A549 (cell line): ENCODE results near the gene MAGI1. TPM values are rescaled to one million over a fixed set of nuclear protein-coding genes. Genes with fewer than 3 reads are reported as not detected.

Experiments
- ATAC-seq, 2 experiments: fragments of 200-7000 bp in 1 of 2; fragments of >200 bp in 1 of 2; cut with Nextera tagmentation in 1 of 2; cut with Tn5 transposase in 1 of 2; 3 replicates each; pipeline versions ENCODE4 v1.8.0 to v1.9.1; 2018 to 2020; ENCODE audit warnings: mild to moderate bottlenecking in 1 of 2, moderate library complexity in 1 of 2
- CTCF ChIA-PET: fragments of 300-600 bp; sonication (Branson Sonifier 250); formaldehyde crosslinking; extraction: SDS; loops from one replicate; lab custom pipeline; 2021; ENCODE audit warnings: antibody characterized with exemption, inconsistent platforms; lab: Yijun Ruan, JAX
- POLR2A ChIA-PET: fragments of 350-600 bp; formaldehyde crosslinking; extraction: SDS; loops from one replicate; lab custom pipeline; 2021; ENCODE audit warnings: antibody characterized with exemption, inconsistent platforms; lab: Yijun Ruan, JAX
- DNase-seq, 2 experiments: peaks; one replicate each; pipeline versions ENCODE4 v3.0.0 to v3.0.0-alpha.2; 2011 to 2016; ENCODE audit warnings: low read depth in 1 of 2, low spot score in 1 of 2
- FAIRE-seq: peaks from 2 replicates; lab custom pipeline; 2011; peaks lifted over from hg19 to GRCh38; lab: Jason Lieb, UNC
- H3K27ac ChIP-seq, 2 experiments: fragments of >200 bp; sonication (Bioruptor Twin); formaldehyde crosslinking; 3 replicates each; pipeline ENCODE4 v1.5.1; 2016 to 2017
- H3K4me1 ChIP-seq: fragments of >200 bp; sonication (Bioruptor Twin); formaldehyde crosslinking; 3 replicates; pipeline ENCODE4 v1.6.1; 2016
- H3K4me2 ChIP-seq: fragments of >200 bp; sonication (Bioruptor Twin); formaldehyde crosslinking; 3 replicates; pipeline ENCODE4 v1.6.1; 2016
- H3K4me3 ChIP-seq: fragments of >200 bp; sonication (Bioruptor Twin); formaldehyde crosslinking; 3 replicates; pipeline ENCODE4 v1.5.1; 2016
- H3K9me3 ChIP-seq: fragments of >200 bp; sonication (Bioruptor Twin); formaldehyde crosslinking; 3 replicates; pipeline ENCODE4 v1.6.1; 2016
- BCL3 ChIP-seq: fragments of >200 bp; sonication (Bioruptor Twin); formaldehyde crosslinking; IDR thresholded peaks from 3 replicates; pipeline ENCODE4 v1.6.1; 2016
- BHLHE40 ChIP-seq: IDR thresholded peaks from 2 replicates; pipeline ENCODE4 v1.6.1; 2012; ENCODE audit warnings: low read depth, low read length, inconsistent platforms
- CBX8 ChIP-seq: fragments of 200-600 bp; sonication (generic); IDR thresholded peaks from 2 replicates; pipeline ENCODE4 v1.6.1; 2016
- CEBPB ChIP-seq, 2 experiments: fragments of >200 bp in 1 of 2; sonication (Bioruptor Twin) in 1 of 2; formaldehyde crosslinking in 1 of 2; IDR thresholded peaks; 2 replicates each; pipeline ENCODE4 v1.6.1; 2012 to 2016
- CTCF ChIP-seq: fragments of >200 bp; sonication (Bioruptor Twin); formaldehyde crosslinking; IDR thresholded peaks from 3 replicates; pipeline ENCODE4 v1.5.1; 2016
- EHF ChIP-seq: fragments of 250-450 bp; sonication (Bioruptor Pico); IDR thresholded peaks from 2 replicates; pipeline ENCODE4 v1.5.0; 2020; ENCODE audit warnings: mild to moderate bottlenecking
- ELK1 ChIP-seq: fragments of 150-350 bp; IDR thresholded peaks from 2 replicates; pipeline ENCODE4 v1.6.1; 2014; ENCODE audit warnings: low read depth, mild to moderate bottlenecking, low read length
- EP300 ChIP-seq, 2 experiments: fragments of >200 bp; sonication (Bioruptor Twin); formaldehyde crosslinking; IDR thresholded peaks; 2 replicates in 1 of 2; 3 replicates in 1 of 2; pipeline ENCODE4 v1.6.1; 2016 to 2017
- FOSB ChIP-seq: fragments of 250-450 bp; sonication (Bioruptor Pico); IDR thresholded peaks from 2 replicates; pipeline ENCODE4 v1.5.0; 2020; ENCODE audit warnings: mild to moderate bottlenecking, moderate library complexity
- HDAC2 ChIP-seq: fragments of 200-600 bp; sonication (generic); IDR thresholded peaks from 2 replicates; pipeline ENCODE4 v1.6.1; 2016
- HES2 ChIP-seq: fragments of >200 bp; sonication (Bioruptor Twin); formaldehyde crosslinking; IDR thresholded peaks from 2 replicates; pipeline ENCODE4 v1.6.1; 2016
- HOXA7 ChIP-seq: fragments of 250-450 bp; sonication (Bioruptor Pico); IDR thresholded peaks from 2 replicates; pipeline ENCODE4 v1.5.0; 2020; ENCODE audit warnings: mild to moderate bottlenecking, moderate library complexity
- JUNB ChIP-seq: fragments of >200 bp; sonication (Bioruptor Twin); formaldehyde crosslinking; IDR thresholded peaks from 2 replicates; pipeline ENCODE4 v1.6.1; 2016
- KDM1A ChIP-seq: fragments of 200-600 bp; sonication (generic); IDR thresholded peaks from 2 replicates; pipeline ENCODE4 v1.6.1; 2016; ENCODE audit warnings: low read depth, mild to moderate bottlenecking
- KDM5A ChIP-seq: fragments of 200-600 bp; sonication (generic); IDR thresholded peaks from 2 replicates; pipeline ENCODE4 v1.6.1; 2016; ENCODE audit warnings: antibody characterized with exemption, mild to moderate bottlenecking
- MAFK ChIP-seq: fragments of 450-650 bp; IDR thresholded peaks from 2 replicates; pipeline ENCODE4 v1.6.1; 2014; ENCODE audit not compliant: partially characterized antibody
- NFE2L2 ChIP-seq: fragments of 150-350 bp; conservative IDR thresholded peaks from 2 replicates; pipeline ENCODE4 v1.6.1; 2014; ENCODE audit warnings: low read length
- POLR2AphosphoS2 ChIP-seq: conservative IDR thresholded peaks from 2 replicates; pipeline ENCODE4 v1.6.1; 2012; ENCODE audit warnings: low read length, improper control_type of control experiment, inconsistent platforms
- RAD21 ChIP-seq, 2 experiments: fragments of >200 bp in 1 of 2; sonication (Bioruptor Twin) in 1 of 2; formaldehyde crosslinking in 1 of 2; IDR thresholded peaks in 1 of 2; conservative IDR thresholded peaks in 1 of 2; 2 replicates in 1 of 2; 3 replicates in 1 of 2; pipeline ENCODE4 v1.6.1; 2012 to 2018; ENCODE audit warnings: inconsistent platforms in 1 of 2
- RCOR1 ChIP-seq: fragments of 150-350 bp; IDR thresholded peaks from 2 replicates; pipeline ENCODE4 v1.6.1; 2014; ENCODE audit warnings: antibody characterized with exemption, low read length, low read depth
- REST ChIP-seq: fragments of 200-600 bp; sonication (generic); IDR thresholded peaks from 2 replicates; pipeline ENCODE4 v1.6.1; 2016; ENCODE audit warnings: antibody characterized with exemption, mild to moderate bottlenecking, moderate library complexity
- RFX5 ChIP-seq: fragments of 450-650 bp; IDR thresholded peaks from 2 replicates; pipeline ENCODE4 v1.7.1; 2014; ENCODE audit warnings: antibody characterized with exemption, mild to moderate bottlenecking, moderate library complexity
- SREBF2 ChIP-seq: fragments of 450-650 bp; IDR thresholded peaks from 2 replicates; pipeline ENCODE4 v1.6.1; 2014; ENCODE audit warnings: mild to moderate bottlenecking, moderate library complexity
- TFCP2L1 ChIP-seq: fragments of 250-450 bp; sonication (Bioruptor Pico); IDR thresholded peaks from 2 replicates; pipeline ENCODE4 v1.5.0; 2021; ENCODE audit warnings: mild to moderate bottlenecking
- TP53 ChIP-seq: fragments of 250-450 bp; sonication (Bioruptor Pico); IDR thresholded peaks from 2 replicates; pipeline ENCODE4 v1.5.0; 2021; ENCODE audit warnings: mild to moderate bottlenecking, moderate library complexity
- USF2 ChIP-seq: fragments of 450-650 bp; IDR thresholded peaks from 2 replicates; pipeline ENCODE4 v1.6.1; 2014; ENCODE audit warnings: antibody characterized with exemption
- ZC3H11A ChIP-seq: fragments of 450-650 bp; IDR thresholded peaks from 2 replicates; pipeline ENCODE4 v1.6.1; 2014; ENCODE audit warnings: antibody characterized with exemption, mild to moderate bottlenecking
- WGBS: methylation state at CpG from one replicate; pipeline ENCODE4 v1.1.6; 2017; ENCODE audit errors: missing lambda C conversion rate; 5-methylcytosine and 5-hydroxymethylcytosine counted together
- polyA plus RNA-seq, 4 experiments: library from polyadenylated mRNA; depleted of rRNA in 3 of 4; stranded (reverse); fragments of >200 nt; fragmentation: RNase III in 1 of 4; extraction: RNeasy Plus Mini Kit Qiagen cat#74134 plus additional on column Dnase treatment in 1 of 4; gene quantifications; 2 replicates in 3 of 4; 3 replicates in 1 of 4; pipeline ENCODE4 v1.2.3, GENCODE V29; 2011 to 2017

The MAGI1 gene
- polyA plus RNA-seq, 2 of the 4 experiments (the other 2 are of a cell fraction): 4.7 to 6.6 TPM

- FAIRE-seq (no peak), DNase-seq (no peak), ATAC-seq (no peak)
- Histone ChIP-seq H3K4me1 (peaks cover 14% of the 10 kb centered on the region), H3K9me3 (no peaks in the 10 kb centered on the region), H3K4me2 (no peak overlapping the region), H3K4me3 (no peak overlapping the region), H3K27ac (no peak overlapping the region)
- WGBS: 95% methylated on average over 1 of the region's 1 CpG
- CTCF ChIA-PET: interaction anchor here (0.9 kb wide), 1 partner anchor 12 kb away, joined by 3 read pairs; no protein-coding TSS in a partner anchor
- no peak for TF ChIP-seq RFX5
- TF ChIP-seq EHF (CRISPR knock-in tag): no peak
- TF ChIP-seq POLR2AphosphoS2: no peak
- TF ChIP-seq FOSB (CRISPR knock-in tag): no peak
- no peak for TF ChIP-seq ZC3H11A
- no peak for TF ChIP-seq BCL3
- TF ChIP-seq SREBF2: no peak
- TF ChIP-seq BHLHE40: no peak
- no peak for TF ChIP-seq RCOR1
- no peak for TF ChIP-seq CEBPB (IDR thresholded peaks at IDR 0.05)
- no peak for TF ChIP-seq NFE2L2
- TF ChIP-seq CBX8: no peak
- TF ChIP-seq CTCF: no peak
- no peak for TF ChIP-seq MAFK
- no peak for TF ChIP-seq REST
- TF ChIP-seq ELK1: no peak
- TF ChIP-seq KDM5A: no peak
- no peak for TF ChIP-seq KDM1A
- POLR2A ChIA-PET: no interaction called here
Measured at GRCh38 chr3:65993134-65993900, 45.4 kb downstream of the MAGI1 start.

GRCh38 chr3:65992106-65992505 lies 46.6 kb downstream of the MAGI1 start:
- Histone ChIP-seq H3K9me3 (no peaks in the 10 kb centered on the region), H3K4me1 (peaks cover 7% of the 10 kb centered on the region; the same call in 1 of the 3 replicates), H3K27ac (no peak overlapping the region), H3K4me3 (no peak overlapping the region), H3K4me2 (no peak overlapping the region)
- no peak for ATAC-seq
- POLR2A ChIA-PET: no interaction called here
- WGBS: 60% methylated on average over 1 of the region's 1 CpG
- no peak for TF ChIP-seq USF2
- TF ChIP-seq TFCP2L1 (CRISPR knock-in tag): no peak
- no peak for TF ChIP-seq HOXA7
- TF ChIP-seq NFE2L2: no peak
- no peak for TF ChIP-seq EP300 (IDR thresholded peaks at IDR 0.05)
- no peak for TF ChIP-seq RAD21 (conservative IDR thresholded peaks at IDR 0.05 in 1 of 2, IDR thresholded peaks at IDR 0.05 in 1 of 2)
- TF ChIP-seq TP53 (CRISPR knock-in tag): no peak
- no peak for TF ChIP-seq CEBPB (IDR thresholded peaks at IDR 0.05)
- TF ChIP-seq HDAC2: no peak
- no peak for TF ChIP-seq JUNB
- no peak for TF ChIP-seq POLR2AphosphoS2
- no peak for TF ChIP-seq CBX8
- no peak for TF ChIP-seq EHF (CRISPR knock-in tag)
- no peak for TF ChIP-seq HES2
- TF ChIP-seq SREBF2: no peak
- TF ChIP-seq ZC3H11A: no peak
- no peak for TF ChIP-seq BCL3
- TF ChIP-seq BHLHE40: no peak
- CTCF ChIA-PET: no interaction called here
- no peak for DNase-seq
- no peak for FAIRE-seq
